ENCODE measurements around the gene CFAP45. TPM values are rescaled to one million over a fixed set of nuclear protein-coding genes. Genes with fewer than 3 reads are reported as not detected.

CFAP45 gene
- polyA plus RNA-seq, 1 of the 3 experiments (the other 2 are of a cell fraction), result 0.74 TPM

- Histone ChIP-seq H3K4me1 (ENCODE audit: control insufficient read depth in 1 of 2, insufficient read depth in 2 of 2, low read depth in 1 of 2, low read length in 1 of 2) (peaks cover 0 to 4% of the 10 kb centered on the region in 2 experiments; a peak in 1 of 4 replicates), H3K27me3 (ENCODE audit: insufficient read depth) (no peaks in the 10 kb centered on the region), H3K9ac (no peak overlapping the region), H3K27ac (ENCODE audit: low read depth in 2 of 2, low read length in 1 of 2) (no peak overlapping the region), H3K9me3 (no peaks in the 10 kb centered on the region), H3K79me2 (ENCODE audit: insufficient read depth) (no peaks in the 10 kb centered on the region), H2AFZ (ENCODE audit: low read depth) (no peak overlapping the region), H3K4me2 (no peak overlapping the region), H3K9me2 (no peaks in the 10 kb centered on the region), H3K4me3 (ENCODE audit: low read depth in 2 of 2, low read length in 1 of 2) (no peak overlapping the region), H4K20me1 (ENCODE audit: insufficient read depth) (no peaks in the 10 kb centered on the region), H3K36me3 (replicated peaks in 1 of 2; ENCODE audit: control insufficient read depth in 1 of 2, insufficient read depth in 2 of 2, low read length in 1 of 2) (no peaks in the 10 kb centered on the region), H3F3A (replicated peaks; ENCODE audit: insufficient read depth) (peaks cover 10% of the 10 kb centered on the region)
- WGBS (ENCODE audit: low lambda C conversion rate), result 64% methylated on average over 4 of the region's 4 CpGs
- TF ChIP-seq YY1 (IDR thresholded peaks at IDR 0.05; ENCODE audit: low read depth) (no peak), JUND (IDR thresholded peaks at IDR 0.05) (no peak), FOXM1 (IDR thresholded peaks at IDR 0.05; ENCODE audit: low read depth) (no peak), RAD21 (IDR thresholded peaks at IDR 0.05; ENCODE audit: low read length) (no peak), RXRA (IDR thresholded peaks at IDR 0.05; ENCODE audit: borderline replicate concordance, low read depth) (no peak), SMC3 (IDR thresholded peaks at IDR 0.05; ENCODE audit: low read depth, low read length) (no peak), NRF1 (IDR thresholded peaks at IDR 0.05; ENCODE audit: low read depth, low read length) (no peak), REST (IDR thresholded peaks at IDR 0.05; ENCODE audit: low read depth, low read length) (no peak), MAX (IDR thresholded peaks at IDR 0.05; ENCODE audit: low read depth) (no peak), POLR2AphosphoS5 (IDR thresholded peaks at IDR 0.05; ENCODE audit: low read depth, low read length) (no peak), NFIC (IDR thresholded peaks at IDR 0.05; ENCODE audit: borderline replicate concordance) (no peak), FOXJ3 (CRISPR knock-in tag; IDR thresholded peaks at IDR 0.05) (no peak), USF2 (IDR thresholded peaks at IDR 0.05; ENCODE audit: borderline replicate concordance, low read depth, low read length) (no peak), EZH2phosphoT487 (IDR thresholded peaks at IDR 0.05; ENCODE audit: borderline replicate concordance, low read depth) (no peak), FOSL2 (IDR thresholded peaks at IDR 0.05; ENCODE audit: borderline replicate concordance, low read depth) (no peak)
- no peak for DNase-seq
- ChIA-PET POLR2A (no interaction called here), CTCF (no interaction called here)
Measured at GRCh38 chr1:159847231-159847630, 52.7 kb downstream of the CFAP45 start.

Measured in SK-N-SH (cell line).